A673 (cell line): ENCODE results near the gene ASTN2.

Experiments used
- EZH2 ChIP-seq: fragments of 200-600 bp; sonication (generic); IDR thresholded peaks from 2 replicates; pipeline ENCODE4 v1.6.1; 2017; ENCODE audit warnings: borderline replicate concordance, low read depth, mild to moderate bottlenecking, mixed read lengths, antibody characterized with exemption, low read length; ENCODE audit not compliant: poor library complexity, severe bottlenecking
- TF ChIP-seq, protein P1 (sequence below): fragments of 300-800, 200-600 bp; sonication (generic); conservative IDR thresholded peaks from 2 replicates; pipeline ENCODE4 v1.5.1; 2017; ENCODE audit warnings: low read depth, mild to moderate bottlenecking, antibody characterized with exemption, low read length, moderate library complexity, mixed read lengths

GRCh38 chr9:117379341-117379740 is 35.5 kb downstream of the ASTN2 start:
- TF ChIP-seq, protein P1, sequence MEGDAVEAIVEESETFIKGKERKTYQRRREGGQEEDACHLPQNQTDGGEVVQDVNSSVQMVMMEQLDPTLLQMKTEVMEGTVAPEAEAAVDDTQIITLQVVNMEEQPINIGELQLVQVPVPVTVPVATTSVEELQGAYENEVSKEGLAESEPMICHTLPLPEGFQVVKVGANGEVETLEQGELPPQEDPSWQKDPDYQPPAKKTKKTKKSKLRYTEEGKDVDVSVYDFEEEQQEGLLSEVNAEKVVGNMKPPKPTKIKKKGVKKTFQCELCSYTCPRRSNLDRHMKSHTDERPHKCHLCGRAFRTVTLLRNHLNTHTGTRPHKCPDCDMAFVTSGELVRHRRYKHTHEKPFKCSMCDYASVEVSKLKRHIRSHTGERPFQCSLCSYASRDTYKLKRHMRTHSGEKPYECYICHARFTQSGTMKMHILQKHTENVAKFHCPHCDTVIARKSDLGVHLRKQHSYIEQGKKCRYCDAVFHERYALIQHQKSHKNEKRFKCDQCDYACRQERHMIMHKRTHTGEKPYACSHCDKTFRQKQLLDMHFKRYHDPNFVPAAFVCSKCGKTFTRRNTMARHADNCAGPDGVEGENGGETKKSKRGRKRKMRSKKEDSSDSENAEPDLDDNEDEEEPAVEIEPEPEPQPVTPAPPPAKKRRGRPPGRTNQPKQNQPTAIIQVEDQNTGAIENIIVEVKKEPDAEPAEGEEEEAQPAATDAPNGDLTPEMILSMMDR = no peak
- TF ChIP-seq EZH2 = no peak
